Adrenal gland (tissue), 12 donors: Measurements from ENCODE around the gene HLCS. TPM values are rescaled to one million over a fixed set of nuclear protein-coding genes. Genes with fewer than 3 reads are reported as not detected.

Experiments used
- DNase-seq, 7 donors: peaks; one replicate each; pipeline ENCODE4 v3.0.0-alpha.2; 2019 to 2020
- H3K27ac ChIP-seq, 5 donors: fragments of 200-600 bp; sonication (generic) in 4 of 5; 1 replicate in 3 of 5; 2 replicates in 2 of 5; pipeline versions ENCODE4 v1.5.1 to v1.8.0; 2016 to 2020; ENCODE audit warnings: mild to moderate bottlenecking in 1 of 5
- H3K27me3 ChIP-seq: fragments of 200-600 bp; 2 replicates; pipeline ENCODE4 v1.8.0; 2021
- H3K36me3 ChIP-seq, 2 donors: fragments of 200-600 bp; replicated peaks in 1 of 2; 1 replicate in 1 of 2; 2 replicates in 1 of 2; pipeline versions ENCODE4 v1.5.1 to v1.8.0; 2018 to 2022
- H3K4me1 ChIP-seq, 2 donors: fragments of 200-600 bp; replicated peaks in 1 of 2; 1 replicate in 1 of 2; 2 replicates in 1 of 2; pipeline versions ENCODE4 v1.5.1 to v1.8.0; 2018 to 2021
- H3K4me3 ChIP-seq, 4 donors: fragments of 200-600 bp; sonication (generic) in 3 of 4; one replicate each; pipeline ENCODE4 v1.5.1; 2016 to 2018
- H3K9me3 ChIP-seq, 3 donors: fragments of 200-600 bp; sonication (generic) in 1 of 3; replicated peaks in 1 of 3; 1 replicate in 2 of 3; 2 replicates in 1 of 3; pipeline versions ENCODE4 v1.5.1 to v1.8.0; 2016 to 2021
- CTCF ChIP-seq, 6 experiments: fragments of 450-650 bp in 4 of 6; fragments of 200-600 bp in 2 of 6; sonication (generic) in 1 of 6; IDR thresholded peaks; 1 replicate in 5 of 6; 2 replicates in 1 of 6; pipeline versions ENCODE4 v1.5.1 to v1.8.0; 2016 to 2021; ENCODE audit warnings: antibody characterized with exemption in 6 of 6, mild to moderate bottlenecking in 2 of 6, moderate library complexity in 1 of 6
- POLR2A ChIP-seq, 2 donors: fragments of 450-650 bp; IDR thresholded peaks; one replicate each; pipeline ENCODE4 v1.6.1; 2017; ENCODE audit warnings: antibody characterized with exemption in 2 of 2, mild to moderate bottlenecking in 2 of 2, moderate library complexity in 1 of 2
- WGBS, 4 donors: extraction: QIAGEN DNeasy Blood & Tissue Kit in 2 of 4; methylation state at CpG; one replicate each; pipeline versions ENCODE4 v1.1.5 to v1.1.7; 2013 to 2017; 5-methylcytosine and 5-hydroxymethylcytosine counted together
- intact Hi-C, 2 donors: fragments of 100-400 bp; cut with DNase I; formaldehyde crosslinking; loops; one replicate each; pipeline versions ENCODE4 v1.14.1 to v1.15.0; 2022 to 2023
- polyA plus RNA-seq, 3 donors: library from polyadenylated mRNA; stranded (reverse); fragments of 200-250 nt in 2 of 3; fragments of 350-450 nt in 1 of 3; fragmentation: Illumina TruSeq in 1 of 3; extraction: RNeasy Lipid Tissue Mini Kit (QIAGEN cat#74804) in 1 of 3; gene quantifications; one replicate each; pipeline ENCODE4 v1.2.3, GENCODE V29; 2013 to 2014
- total RNA-seq, 9 donors: library from RNA; depleted of rRNA in 4 of 9; stranded (reverse); fragments of >200 nt in 4 of 9; fragments of 120-200 nt in 1 of 9; fragmentation: NEBNext Ultra II Directional in 1 of 9; extraction: Animal tissue kit (Norgen Biotek cat#: 25700) in 1 of 9; gene quantifications; one replicate each; pipeline versions ENCODE4 v1.1.0 to v1.2.4, GENCODE V29; 2013 to 2023
- donor health status: healthy with polysubstance abuse.
- donor health status: Bipolar disorder and iron deficiency.
- donor health status: DM: yes; HTN: yes; CAD: no.
- donor health status: DM: no; HTN: no; CAD: no.
- donor health status: DM: no; HTN: no; CAD: no.
- donor health status: DM: yes; HTN: yes; CAD: no.

The HLCS gene
- total and polyA plus RNA-seq, 12 donors, result 4.4 to 34.4 (median 19.8) TPM

GRCh38 chr21:36744190-36744559 is 222.3 kb downstream of the HLCS start:
- H3K9me3 ChIP-seq, result no peaks in the 10 kb centered on the region
- no peak for TF ChIP-seq POLR2A (IDR thresholded peaks at IDR 0.05)
- intact Hi-C loops, result loop anchor here in 1 of 2 donors (10.0 kb wide), 1 partner anchor 181 kb away; no protein-coding TSS in a partner anchor
- H3K27ac ChIP-seq, result no peak overlapping the region
- no peaks in the 10 kb centered on the region for H3K36me3 ChIP-seq
- peaks cover 5% of the 10 kb centered on the region for H3K27me3 ChIP-seq
- H3K4me1 ChIP-seq, result peaks cover 0 to 3% of the 10 kb centered on the region in 2 donors
- 88 to 96% (median 91%) methylated on average over 3 of the region's 3 CpGs for WGBS, 4 donors
- H3K4me3 ChIP-seq, result no peak overlapping the region
- no peak for DNase-seq

GRCh38 chr21:36743446-36743845 is 223.0 kb downstream of the HLCS start:
- no peak overlapping the region for H3K4me3 ChIP-seq
- no peaks in the 10 kb centered on the region for H3K9me3 ChIP-seq
- peaks cover 5% of the 10 kb centered on the region for H3K27me3 ChIP-seq
- H3K36me3 ChIP-seq, result no peaks in the 10 kb centered on the region
- peaks cover 0 to 3% of the 10 kb centered on the region in 2 donors for H3K4me1 ChIP-seq
- intact Hi-C loops, result loop anchor here in 1 of 2 donors (10.0 kb wide), 1 partner anchor 181 kb away; no protein-coding TSS in a partner anchor
- WGBS, 4 donors, result 92 to 96% (median 95%) methylated on average over 7 to 9 of the region's 9 CpGs
- DNase-seq, result no peak
- H3K27ac ChIP-seq, result no peak overlapping the region
- no peak for TF ChIP-seq POLR2A (IDR thresholded peaks at IDR 0.05)
- TF ChIP-seq CTCF (IDR thresholded peaks at IDR 0.05), result no peak

GRCh38 chr21:36743008-36743407 is 223.5 kb downstream of the HLCS start:
- H3K9me3 ChIP-seq, result no peaks in the 10 kb centered on the region
- 89 to 94% (median 93%) methylated on average over 7 of the region's 7 CpGs for WGBS, 4 donors
- peaks cover 0 to 3% of the 10 kb centered on the region in 2 donors for H3K4me1 ChIP-seq
- no peak for DNase-seq
- no peaks in the 10 kb centered on the region for H3K36me3 ChIP-seq
- no peak overlapping the region for H3K27ac ChIP-seq
- H3K4me3 ChIP-seq, result no peak overlapping the region
- intact Hi-C loops, result loop anchor here in 1 of 2 donors (10.0 kb wide), 1 partner anchor 182 kb away; no protein-coding TSS in a partner anchor
- TF ChIP-seq POLR2A (IDR thresholded peaks at IDR 0.05) (no peak), CTCF (IDR thresholded peaks at IDR 0.05) (no peak)
- H3K27me3 ChIP-seq, result peaks cover 5% of the 10 kb centered on the region

- DNase-seq, result no peak
- no peaks in the 10 kb centered on the region for H3K4me1 ChIP-seq
- intact Hi-C loops, result loop anchor here in 1 of 2 donors (10.0 kb wide), 1 partner anchor 183 kb away; no protein-coding TSS in a partner anchor
- H3K27ac ChIP-seq, result no peak overlapping the region
- WGBS, 4 donors, result 87 to 92% (median 89%) methylated on average over 20 to 21 of the region's 21 CpGs
- no peaks in the 10 kb centered on the region for H3K9me3 ChIP-seq
- no peak overlapping the region for H3K4me3 ChIP-seq
- no peak for TF ChIP-seq CTCF (IDR thresholded peaks at IDR 0.05)
- no peak for TF ChIP-seq POLR2A (IDR thresholded peaks at IDR 0.05)
- no peaks in the 10 kb centered on the region for H3K36me3 ChIP-seq
- H3K27me3 ChIP-seq, result no peaks in the 10 kb centered on the region
Measured at GRCh38 chr21:36741506-36741905, 225.0 kb downstream of the HLCS start.

GRCh38 chr21:36738489-36739126 is 227.9 kb downstream of the HLCS start:
- no peak for TF ChIP-seq POLR2A (IDR thresholded peaks at IDR 0.05)
- no peak for TF ChIP-seq CTCF (IDR thresholded peaks at IDR 0.05)
- no peaks in the 10 kb centered on the region for H3K36me3 ChIP-seq
- intact Hi-C loops, result no loop called here
- H3K4me3 ChIP-seq, result no peak overlapping the region
- DNase-seq, result no peak
- H3K4me1 ChIP-seq, result no peaks in the 10 kb centered on the region
- no peaks in the 10 kb centered on the region for H3K9me3 ChIP-seq
- H3K27me3 ChIP-seq, result peaks cover 15% of the 10 kb centered on the region
- 72 to 79% (median 74%) methylated on average over 11 to 12 of the region's 12 CpGs for WGBS, 4 donors
- no peak overlapping the region for H3K27ac ChIP-seq
